T1000 (cell line): Measurements from ENCODE around the gene MPG.
A peak's percentile ranks its signal among the peaks of the same experiment; 100 is the strongest.

Source experiments
- DNase-seq: peaks from one replicate; lab custom pipeline; 2025; ENCODE audit warnings: mixed read lengths; lab: John Stamatoyannopoulos, UW

The MPG gene

GRCh38 chr16:50769-51591 lies 27.0 kb upstream of the MPG start:
- DNase-seq, result no peak

- DNase-seq, result peak; percentile 98
Measured at GRCh38 chr16:53346-54236, 24.4 kb upstream of the MPG start, which contains the start of the genes POLR3K and SNRNP25. TSS of gene POLR3K (minus strand) at chr16:53608. CDS start at chr16:53586, 22 bp downstream. TSS of gene SNRNP25 (plus strand) at chr16:53828. CDS start at chr16:54017, 189 bp downstream.

- DNase-seq, result no peak
Measured at GRCh38 chr16:54237-54581, 23.8 kb upstream of the MPG start.

- DNase-seq, result no peak
Measured at GRCh38 chr16:55571-56136, 22.4 kb upstream of the MPG start.

GRCh38 chr16:56231-56927 lies 21.6 kb upstream of the MPG start:
- no peak for DNase-seq

- no peak for DNase-seq
Measured at GRCh38 chr16:57711-58110, 20.3 kb upstream of the MPG start.

- no peak for DNase-seq
Measured at GRCh38 chr16:58491-59439, 19.3 kb upstream of the MPG start.

GRCh38 chr16:59440-60059 lies 18.5 kb upstream of the MPG start:
- no peak for DNase-seq

- DNase-seq, result no peak
Measured at GRCh38 chr16:60166-60565, 17.9 kb upstream of the MPG start.

- no peak for DNase-seq
Measured at GRCh38 chr16:60929-61878, 16.8 kb upstream of the MPG start.

- no peak for DNase-seq
Measured at GRCh38 chr16:61879-62281, 16.1 kb upstream of the MPG start.

- no peak for DNase-seq
Measured at GRCh38 chr16:62283-62967, 15.6 kb upstream of the MPG start.

GRCh38 chr16:62968-63391 lies 15.0 kb upstream of the MPG start:
- DNase-seq, result no peak

GRCh38 chr16:63466-63865 lies 14.6 kb upstream of the MPG start:
- no peak for DNase-seq

- DNase-seq, result no peak
Measured at GRCh38 chr16:63998-64913, 13.8 kb upstream of the MPG start.

- DNase-seq, result no peak
Measured at GRCh38 chr16:64914-65255, 13.1 kb upstream of the MPG start.

- peak; percentile 82 for DNase-seq
Measured at GRCh38 chr16:65745-66144, 12.3 kb upstream of the MPG start.
